HUDEP-2 (cell line): ENCODE measurements around the gene DCANP1.

Experiments
- DNase-seq, 76 experiments: peaks; one replicate each; lab custom pipeline; 2025; ENCODE audit not compliant: unreplicated experiment in 76 of 76; lab: John Stamatoyannopoulos, UW

The DCANP1 gene

GRCh38 chr5:135443161-135443960 is 3.8 kb downstream of the DCANP1 start:
- DNase-seq: peak in 13 of 76 experiments; percentile 11 to 88 (median 72)

- no peak for DNase-seq
These were observed 4.6 kb downstream of the DCANP1 start for GRCh38 chr5:135442431-135443160.

- DNase-seq: no peak
These were observed 5.2 kb downstream of the DCANP1 start for GRCh38 chr5:135441919-135442318.

- no peak for DNase-seq
These were observed 5.8 kb downstream of the DCANP1 start for GRCh38 chr5:135441350-135441831.

GRCh38 chr5:135440916-135441315 is 6.2 kb downstream of the DCANP1 start:
- DNase-seq: no peak

GRCh38 chr5:135439231-135440205 is 7.6 kb downstream of the DCANP1 start:
- no peak for DNase-seq

GRCh38 chr5:135438636-135439221 is 8.4 kb downstream of the DCANP1 start:
- DNase-seq: no peak

- DNase-seq: peak in 2 of 76 experiments; percentile 10 to 18
These were observed 9.2 kb downstream of the DCANP1 start for GRCh38 chr5:135437796-135438560.

GRCh38 chr5:135437422-135437795 is 9.7 kb downstream of the DCANP1 start:
- no peak for DNase-seq

- DNase-seq: no peak
These were observed 10.2 kb downstream of the DCANP1 start for GRCh38 chr5:135436951-135437418.

- no peak for DNase-seq
These were observed 11.4 kb downstream of the DCANP1 start for GRCh38 chr5:135435467-135436330.

- no peak for DNase-seq
These were observed 12.3 kb downstream of the DCANP1 start for GRCh38 chr5:135434591-135435466.

- DNase-seq: no peak
These were observed 13.3 kb downstream of the DCANP1 start for GRCh38 chr5:135433681-135434426.

- DNase-seq: peak in 8 of 76 experiments; percentile 7 to 25 (median 12)
These were observed 15.0 kb downstream of the DCANP1 start for GRCh38 chr5:135432113-135432512.

GRCh38 chr5:135430135-135430437 is 17.1 kb downstream of the DCANP1 start:
- no peak for DNase-seq

- peak in 1 of 76 experiments; percentile 23 for DNase-seq
These were observed 17.6 kb downstream of the DCANP1 start for GRCh38 chr5:135429301-135430134.
